ENCODE measurements around the gene EAF1. TPM values are rescaled to one million over a fixed set of nuclear protein-coding genes. Genes with fewer than 3 reads are reported as not detected.

EAF1 gene
- polyA plus RNA-seq, 1 donor from 2014 or later = 45.4 TPM

- Histone ChIP-seq H3F3A (ENCODE audit: insufficient read depth, low read length, poor library complexity, severe bottlenecking) (no peaks in the 10 kb centered on the region), H2AFZ (ENCODE audit: low read depth, low read length) (no peak overlapping the region), H3K4me2 (ENCODE audit: low read length) (no peak overlapping the region), H3K4me3 (ENCODE audit: low read length) (no peak overlapping the region), H4K20me1 (ENCODE audit: insufficient read depth) (no peaks in the 10 kb centered on the region), H3K27me3 (ENCODE audit: insufficient read depth, low read depth, low read length) (no peaks in the 10 kb centered on the region), H3K9ac (ENCODE audit: low read length) (no peak overlapping the region), H3K79me2 (replicated peaks; ENCODE audit: insufficient read depth, low read length) (no peaks in the 10 kb centered on the region), H3K27ac (ENCODE audit: low read length) (no peak overlapping the region), H3K9me2 (ENCODE audit: insufficient read depth, low read length) (no peaks in the 10 kb centered on the region), H3K9me3 (ENCODE audit: low read length) (no peaks in the 10 kb centered on the region), H3K36me3 (ENCODE audit: insufficient read depth, low read length) (no peaks in the 10 kb centered on the region)
- TF ChIP-seq TAF1 (IDR thresholded peaks at IDR 0.05; ENCODE audit: low read depth) (no peak), EZH2 (IDR thresholded peaks at IDR 0.05; ENCODE audit: borderline replicate concordance, insufficient read depth, low read length, poor library complexity, severe bottlenecking) (no peak), MXI1 (conservative IDR thresholded peaks at IDR 0.05; ENCODE audit: poor library complexity, severe bottlenecking) (no peak), RAD21 (conservative IDR thresholded peaks at IDR 0.05) (no peak), SMC3 (conservative IDR thresholded peaks at IDR 0.05; ENCODE audit: poor library complexity) (no peak), REST (IDR thresholded peaks at IDR 0.05; ENCODE audit: borderline replicate concordance) (no peak), EP300 (conservative IDR thresholded peaks at IDR 0.05; ENCODE audit: poor library complexity, severe bottlenecking) (no peak), CTCF (IDR thresholded peaks at IDR 0.05; ENCODE audit: poor library complexity, severe bottlenecking) (no peak), POLR2AphosphoS5 (IDR thresholded peaks at IDR 0.05) (no peak)
Observed at GRCh38 chr3:15443826-15444524, 16.6 kb downstream of the EAF1 start.

- Histone ChIP-seq H3K9ac (ENCODE audit: low read length) (no peak overlapping the region), H3K9me3 (ENCODE audit: low read length) (no peaks in the 10 kb centered on the region), H3K4me2 (ENCODE audit: low read length) (no peak overlapping the region), H3K9me2 (ENCODE audit: insufficient read depth, low read length) (no peaks in the 10 kb centered on the region), H3K79me2 (replicated peaks; ENCODE audit: insufficient read depth, low read length) (no peaks in the 10 kb centered on the region), H3F3A (ENCODE audit: insufficient read depth, low read length, poor library complexity, severe bottlenecking) (no peaks in the 10 kb centered on the region), H2AFZ (ENCODE audit: low read depth, low read length) (no peak overlapping the region), H3K27ac (ENCODE audit: low read length) (no peak overlapping the region), H3K4me3 (ENCODE audit: low read length) (no peak overlapping the region), H3K27me3 (ENCODE audit: insufficient read depth, low read depth, low read length) (no peaks in the 10 kb centered on the region), H3K36me3 (ENCODE audit: insufficient read depth, low read length) (no peaks in the 10 kb centered on the region), H4K20me1 (ENCODE audit: insufficient read depth) (no peaks in the 10 kb centered on the region)
- TF ChIP-seq TAF1 (IDR thresholded peaks at IDR 0.05; ENCODE audit: low read depth) = no peak
- no peak for TF ChIP-seq REST (IDR thresholded peaks at IDR 0.05; ENCODE audit: borderline replicate concordance)
- no peak for TF ChIP-seq MXI1 (conservative IDR thresholded peaks at IDR 0.05; ENCODE audit: poor library complexity, severe bottlenecking)
- no peak for TF ChIP-seq CTCF (IDR thresholded peaks at IDR 0.05; ENCODE audit: poor library complexity, severe bottlenecking)
- no peak for TF ChIP-seq SMC3 (conservative IDR thresholded peaks at IDR 0.05; ENCODE audit: poor library complexity)
Observed at GRCh38 chr3:15449489-15450224, 22.3 kb downstream of the EAF1 start.
